Smooth muscle cell of the brain vasculature (primary cell): ENCODE results near the gene GHRL.
"Not testable (repeated sequence)": the region's sequence is repeated elsewhere in the genome, so short reads cannot be mapped to it uniquely, and the experiment has no call there.

Experiments used
- DNase-seq: peaks from one replicate; pipeline ENCODE4 v3.0.0-alpha.2; 2012; ENCODE audit warnings: low read depth, low spot score

Gene GHRL

GRCh38 chr3:10299175-10299574 is 6.4 kb upstream of the GHRL start:
- no peak for DNase-seq

- not testable (repeated sequence) for DNase-seq
These were observed 5.3 kb upstream of the GHRL start for GRCh38 chr3:10298064-10298463.

GRCh38 chr3:10294030-10294586 is 1.4 kb upstream of the GHRL start:
- no peak for DNase-seq

- DNase-seq, result no peak
These were observed 1.1 kb downstream of the GHRL start for GRCh38 chr3:10291641-10292040.

GRCh38 chr3:10290481-10291176 is 2.1 kb downstream of the GHRL start:
- DNase-seq, result no peak

- no peak for DNase-seq
These were observed 2.9 kb downstream of the GHRL start for GRCh38 chr3:10289787-10290355.

GRCh38 chr3:10289077-10289476 is 3.7 kb downstream of the GHRL start:
- no peak for DNase-seq

- DNase-seq, result no peak
These were observed 4.2 kb downstream of the GHRL start for GRCh38 chr3:10288575-10288960.

- DNase-seq, result no peak
These were observed 4.7 kb downstream of the GHRL start for GRCh38 chr3:10287936-10288574.

GRCh38 chr3:10286596-10287295 is 6.0 kb downstream of the GHRL start:
- DNase-seq, result peak; percentile 82

GRCh38 chr3:10286133-10286524 is 6.6 kb downstream of the GHRL start:
- DNase-seq, result no peak

- DNase-seq, result no peak
These were observed 7.2 kb downstream of the GHRL start for GRCh38 chr3:10285272-10286132.

- no peak for DNase-seq
These were observed 8.3 kb downstream of the GHRL start for GRCh38 chr3:10284496-10284895.

- no peak for DNase-seq
These were observed 9.1 kb downstream of the GHRL start for GRCh38 chr3:10283638-10284037.

- no peak for DNase-seq
These were observed 10.8 kb downstream of the GHRL start for GRCh38 chr3:10281951-10282350.

- no peak for DNase-seq
These were observed 12.2 kb downstream of the GHRL start for GRCh38 chr3:10280571-10280970.

- no peak for DNase-seq
These were observed 12.6 kb downstream of the GHRL start for GRCh38 chr3:10280177-10280529.

GRCh38 chr3:10279384-10280176 is 13.2 kb downstream of the GHRL start:
- no peak for DNase-seq

- DNase-seq, result no peak
These were observed 14.2 kb downstream of the GHRL start for GRCh38 chr3:10278501-10278900.

- no peak for DNase-seq
These were observed 15.6 kb downstream of the GHRL start for GRCh38 chr3:10277115-10277625.
